GM18858 (cell line): ENCODE data around the gene GREM1.

Experiments
- ATAC-seq: cut with Tn5 transposase; IDR thresholded peaks from one replicate; pipeline ENCODE4 v1.9.1; 2021; ENCODE audit not compliant: unreplicated experiment

Gene GREM1

DNA sequence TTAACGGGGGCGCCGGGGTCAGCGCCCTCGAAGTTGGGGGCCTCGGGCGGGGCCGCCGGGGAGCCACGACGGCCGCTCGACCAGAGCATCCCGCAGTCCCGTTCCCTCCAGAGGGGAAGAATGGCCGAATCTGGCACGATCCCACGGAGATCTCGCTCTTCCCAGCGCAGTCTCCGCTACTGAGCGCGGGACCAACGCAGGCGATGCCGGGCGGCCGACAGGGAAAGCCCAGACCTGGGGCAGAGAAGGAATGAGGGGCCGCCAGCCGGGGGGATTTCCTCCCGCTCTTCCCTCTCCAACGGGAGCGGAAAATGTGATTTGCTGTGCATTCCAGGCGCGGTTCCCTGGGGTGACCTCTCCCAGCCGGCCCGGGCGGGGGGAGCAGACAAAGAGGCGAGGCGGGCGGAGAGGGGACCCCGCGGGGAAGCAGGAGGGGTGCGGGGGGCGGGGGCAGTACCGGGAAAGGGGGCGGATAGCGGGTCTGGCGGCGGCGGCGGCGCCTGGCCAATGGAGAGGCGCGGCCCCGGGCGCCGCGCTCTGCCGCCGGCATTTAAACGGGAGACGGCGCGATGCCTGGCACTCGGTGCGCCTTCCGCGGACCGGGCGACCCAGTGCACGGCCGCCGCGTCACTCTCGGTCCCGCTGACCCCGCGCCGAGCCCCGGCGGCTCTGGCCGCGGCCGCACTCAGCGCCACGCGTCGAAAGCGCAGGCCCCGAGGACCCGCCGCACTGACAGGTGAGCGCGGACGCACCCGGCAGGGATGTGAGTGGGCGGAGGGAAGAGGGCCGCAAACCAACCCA is at the start of gene GREM1:
Gene GREM1 (plus strand): TSS at position 579 of the 801 bp plus-strand sequence. CDS start 12,687 bp downstream, outside the sequence.
- ATAC-seq, result no peak

DNA sequence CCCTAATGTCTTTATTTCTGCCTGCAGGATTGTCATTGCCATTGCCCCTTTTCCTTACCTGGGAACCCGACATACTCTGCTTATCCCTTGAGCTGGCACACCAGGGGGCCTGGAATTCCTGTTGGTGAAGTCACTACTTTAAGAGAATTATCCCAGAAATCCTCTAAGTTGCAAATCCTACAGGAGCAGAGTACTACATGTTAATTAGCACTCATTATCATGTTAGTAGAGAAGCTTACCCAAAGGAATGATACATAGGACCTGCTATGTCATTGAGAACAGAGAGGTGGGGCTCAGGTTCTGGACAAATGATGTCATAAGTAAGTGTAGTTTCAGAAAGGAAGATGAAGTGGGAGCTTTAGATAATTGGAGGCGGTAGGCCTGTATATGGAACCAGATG is 48.9 kb upstream of the GREM1 start:
- no peak for ATAC-seq

DNA sequence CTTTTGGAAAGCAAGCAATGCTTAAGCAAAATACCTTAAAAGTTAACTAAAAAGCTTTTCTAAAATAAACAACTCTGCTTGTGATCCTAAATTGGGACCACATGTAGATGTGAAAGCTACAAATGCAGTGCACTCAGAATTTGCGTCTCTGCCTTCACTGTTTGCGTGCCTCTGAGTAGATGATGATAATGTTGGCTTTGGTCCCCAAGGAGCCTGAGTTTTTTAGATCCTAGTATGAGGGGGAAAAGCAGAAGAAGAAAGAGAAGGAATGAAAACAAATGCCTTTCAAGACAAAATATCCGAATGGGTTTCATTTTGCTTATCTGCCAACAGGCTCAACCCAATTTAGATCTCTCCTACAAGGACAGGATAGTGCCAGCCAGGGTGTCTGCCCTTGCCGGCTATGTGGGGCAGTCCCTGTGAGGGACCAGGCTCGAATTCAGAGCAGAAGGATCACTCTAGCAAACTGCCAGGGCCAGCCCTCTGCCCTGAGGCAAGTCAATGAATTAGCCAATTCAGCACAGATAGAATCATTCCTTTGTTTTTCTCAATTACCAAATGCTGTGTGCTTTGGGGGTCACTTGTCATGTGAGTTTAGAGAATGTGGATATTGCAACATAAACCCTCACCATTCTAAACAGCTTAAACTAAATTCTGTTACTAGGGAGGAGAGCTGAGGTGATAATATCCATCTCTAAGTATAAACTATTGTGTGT is 47.8 kb upstream of the GREM1 start:
- ATAC-seq, result no peak

DNA sequence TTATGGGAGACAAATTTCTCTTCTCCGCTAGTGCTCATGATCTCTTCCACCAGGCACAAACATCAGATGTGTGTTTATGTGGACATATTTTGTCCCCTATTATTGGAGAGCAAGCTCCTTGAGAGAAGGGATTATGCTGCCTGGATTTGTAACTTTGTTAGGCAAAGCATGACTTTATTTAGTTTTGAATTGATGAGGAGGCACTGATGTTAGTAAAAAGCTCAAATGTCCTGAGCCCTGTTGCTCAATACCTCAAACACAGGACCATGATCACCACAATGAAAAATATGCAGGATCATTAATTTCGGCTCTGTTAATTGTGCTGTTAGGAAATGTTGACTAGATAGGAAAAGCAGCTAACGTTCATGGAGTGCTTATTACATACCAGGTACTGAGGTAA is 47.2 kb upstream of the GREM1 start:
- no peak for ATAC-seq

DNA sequence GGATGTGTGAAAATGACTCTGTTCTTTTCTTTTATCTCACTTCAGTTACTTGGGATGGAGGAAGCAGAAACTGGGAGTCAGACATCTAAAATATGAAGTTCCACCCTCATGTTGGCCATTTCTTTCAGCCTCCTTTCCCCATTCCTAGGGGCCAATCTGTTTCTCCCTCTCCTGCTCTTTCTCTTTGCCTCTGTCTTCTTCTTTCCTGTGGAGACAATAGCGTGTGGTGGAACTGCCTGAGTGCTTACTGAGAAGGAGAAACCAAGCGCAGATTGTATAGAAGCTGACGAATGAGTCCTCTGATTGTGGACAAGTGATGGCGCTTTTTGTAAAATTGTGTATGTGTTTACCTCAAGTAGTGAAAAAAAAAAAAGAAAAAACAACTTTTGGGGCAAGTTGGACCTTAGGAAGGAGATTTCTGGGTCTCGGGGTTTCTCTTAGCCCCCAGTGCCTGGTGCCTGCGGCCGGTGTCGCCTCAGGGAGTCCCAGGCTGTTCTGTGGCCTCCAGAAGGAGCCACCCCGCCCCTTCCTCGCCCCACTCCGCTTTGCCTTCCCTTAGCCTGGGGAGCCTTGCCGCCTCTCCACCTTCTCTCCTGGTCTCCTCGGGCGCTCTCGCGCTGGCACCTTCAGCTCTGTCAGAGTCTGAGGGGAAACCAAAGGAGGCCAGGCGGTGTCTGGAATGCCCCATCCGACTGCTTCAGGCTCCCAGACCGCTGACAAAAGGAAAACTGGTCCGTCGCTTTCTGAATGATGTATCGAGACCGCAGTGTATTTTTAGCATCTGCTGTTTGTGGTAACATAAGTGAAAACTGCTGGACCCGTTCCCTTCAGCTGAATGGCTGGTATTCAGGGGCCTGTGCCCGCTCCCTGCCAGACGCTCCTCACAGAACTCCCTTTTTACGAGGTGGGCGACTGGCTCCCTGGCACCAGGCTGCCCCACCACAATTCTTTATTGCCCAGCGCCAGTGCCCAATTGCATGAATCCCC is 46.2 kb upstream of the GREM1 start:
- ATAC-seq, result no peak

DNA sequence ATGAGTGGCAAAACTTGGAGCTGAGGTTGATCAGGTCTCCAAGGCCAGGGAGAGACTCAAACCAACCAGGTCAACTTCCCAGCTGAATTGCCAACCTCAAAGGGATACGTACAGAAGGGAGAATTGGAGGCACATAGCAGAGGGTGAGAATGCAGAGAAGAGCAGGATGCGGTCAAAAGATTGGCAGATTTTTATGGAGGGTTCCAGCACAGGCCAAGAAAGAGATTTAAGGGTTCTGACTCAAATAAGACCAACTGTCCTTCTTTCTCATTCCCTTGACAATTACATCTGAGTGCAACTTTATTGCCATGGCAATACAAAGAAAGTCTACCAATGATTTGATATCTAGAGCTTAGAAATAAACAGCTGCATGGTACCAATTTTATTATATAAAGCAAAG is 43.1 kb upstream of the GREM1 start:
- ATAC-seq, result no peak

DNA sequence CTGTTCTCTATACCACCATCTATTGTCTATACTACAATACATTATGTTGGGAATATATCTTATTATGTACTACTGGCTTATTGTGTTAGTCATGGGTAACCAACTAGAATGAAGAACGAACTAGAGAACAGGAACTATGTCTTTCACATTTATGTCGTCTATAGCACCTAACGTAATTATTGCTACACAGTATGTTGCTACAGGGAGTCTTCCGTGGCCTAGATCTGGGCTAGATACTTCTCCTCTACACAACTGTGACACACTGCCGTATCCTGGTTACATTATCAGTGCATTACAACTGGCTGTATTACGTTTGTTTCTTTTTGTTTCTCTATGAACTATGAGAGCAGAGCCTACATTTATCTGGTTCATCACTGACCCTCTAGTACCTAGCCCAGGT is 42.3 kb upstream of the GREM1 start:
- no peak for ATAC-seq

DNA sequence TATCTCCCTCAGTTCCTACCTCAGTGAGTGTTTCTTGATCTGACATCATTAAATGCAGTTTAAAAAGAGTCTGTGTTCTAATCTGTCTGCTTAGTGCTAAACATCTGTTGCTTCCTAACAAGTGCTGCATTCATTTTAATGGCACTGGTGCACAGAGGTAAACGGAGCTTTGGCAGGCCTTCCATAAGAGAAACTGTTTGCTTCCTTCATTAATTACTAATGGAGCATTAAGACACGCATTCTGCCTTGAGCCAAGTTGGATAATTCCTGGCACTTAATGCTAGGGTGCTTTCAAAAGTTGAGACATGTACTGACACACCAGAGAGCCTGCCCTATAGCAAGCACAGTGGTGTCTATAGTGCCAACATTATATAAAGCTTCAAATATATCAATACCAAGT is 41.6 kb upstream of the GREM1 start:
- ATAC-seq, result no peak

DNA sequence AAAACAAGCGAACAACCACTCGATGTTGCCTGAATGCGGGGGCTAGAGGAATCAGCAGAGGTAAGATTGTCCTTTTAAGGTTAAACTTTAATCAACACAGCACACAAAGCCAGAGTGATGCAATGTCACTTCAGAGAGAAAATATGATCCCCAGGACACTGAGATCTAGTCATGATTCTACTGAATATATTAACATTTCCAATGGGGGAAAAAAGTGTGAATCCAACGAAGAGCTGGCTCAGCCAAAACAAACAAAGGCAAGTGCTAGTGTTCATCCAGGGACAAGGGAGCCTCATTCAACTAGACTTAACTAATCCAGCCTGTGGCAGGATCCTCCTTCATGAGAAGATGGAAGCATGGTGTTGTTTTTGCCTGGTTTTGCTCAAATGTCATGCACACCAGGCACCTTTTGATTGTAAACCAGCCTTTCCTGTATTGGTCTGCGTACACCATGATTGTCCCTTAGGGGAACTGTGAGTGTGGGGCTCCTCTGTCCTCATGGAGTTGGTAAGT is 40.5 kb upstream of the GREM1 start:
- no peak for ATAC-seq

DNA sequence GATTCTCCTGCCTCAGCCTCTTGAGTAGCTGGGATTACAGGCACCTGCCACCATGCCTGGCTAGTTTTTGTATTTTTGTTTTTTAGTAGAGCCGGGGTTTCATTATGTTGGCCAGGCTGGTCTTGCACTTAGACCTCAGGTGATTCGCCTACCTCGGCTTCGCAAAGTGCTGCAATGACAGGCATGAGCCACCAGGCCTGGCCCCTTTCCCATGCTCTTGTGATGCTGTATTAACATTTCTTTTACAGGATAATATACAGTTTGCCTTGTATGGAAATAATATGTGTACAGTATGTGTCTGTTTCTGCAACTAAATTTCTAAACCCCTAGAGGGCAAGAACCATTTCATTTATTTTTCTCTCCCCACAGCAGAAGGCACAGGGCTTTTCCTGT is 38.5 kb upstream of the GREM1 start:
- ATAC-seq, result no peak

DNA sequence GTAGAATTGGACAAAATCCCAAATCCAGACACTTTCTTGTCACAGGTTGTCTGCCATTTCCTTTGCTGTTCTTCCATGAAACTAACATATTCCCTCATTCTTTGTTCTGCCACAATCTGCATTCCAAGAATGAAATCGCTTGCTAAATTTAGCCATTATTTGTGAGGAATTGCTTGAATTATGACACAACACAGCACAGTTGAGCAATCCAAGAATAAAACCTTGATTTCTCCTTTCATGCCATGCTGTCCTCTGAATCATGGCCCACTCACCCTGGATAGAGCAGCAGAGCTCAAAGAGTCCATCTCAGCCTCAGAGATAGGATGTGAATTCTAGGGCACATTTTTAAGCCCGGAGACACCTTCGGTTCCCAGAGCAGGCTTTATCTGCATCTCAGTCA is 35.2 kb upstream of the GREM1 start:
- ATAC-seq, result no peak

DNA sequence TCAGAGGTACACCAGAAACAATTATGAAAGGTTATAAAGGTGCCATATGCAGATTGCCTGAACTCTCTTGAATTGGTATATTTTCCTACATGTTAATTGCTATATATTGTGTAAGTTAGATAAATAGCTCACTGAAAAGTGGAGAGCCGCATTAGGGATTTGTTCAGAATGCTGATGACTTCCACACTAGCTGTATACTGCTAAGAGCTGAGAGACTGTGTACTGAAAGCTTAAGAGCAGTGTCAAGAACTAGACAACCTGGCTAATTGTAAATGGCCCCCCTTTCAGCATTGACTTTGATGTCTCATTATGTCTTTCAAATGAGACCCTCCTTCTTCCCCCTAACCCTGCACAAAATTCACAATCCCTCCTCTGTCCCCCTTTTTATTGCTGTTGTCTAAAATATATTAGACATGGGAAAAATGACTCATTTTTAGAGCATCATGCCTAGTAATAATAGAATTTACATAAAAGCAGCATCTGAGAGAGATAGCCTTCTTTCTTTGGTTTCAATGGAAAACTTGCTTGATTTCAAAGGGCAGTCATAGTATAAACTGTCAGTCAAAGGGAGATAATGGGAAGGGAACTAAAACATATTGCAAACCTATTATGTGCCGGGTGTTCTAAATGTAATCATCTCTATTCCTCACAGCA is 34.7 kb upstream of the GREM1 start:
- no peak for ATAC-seq

DNA sequence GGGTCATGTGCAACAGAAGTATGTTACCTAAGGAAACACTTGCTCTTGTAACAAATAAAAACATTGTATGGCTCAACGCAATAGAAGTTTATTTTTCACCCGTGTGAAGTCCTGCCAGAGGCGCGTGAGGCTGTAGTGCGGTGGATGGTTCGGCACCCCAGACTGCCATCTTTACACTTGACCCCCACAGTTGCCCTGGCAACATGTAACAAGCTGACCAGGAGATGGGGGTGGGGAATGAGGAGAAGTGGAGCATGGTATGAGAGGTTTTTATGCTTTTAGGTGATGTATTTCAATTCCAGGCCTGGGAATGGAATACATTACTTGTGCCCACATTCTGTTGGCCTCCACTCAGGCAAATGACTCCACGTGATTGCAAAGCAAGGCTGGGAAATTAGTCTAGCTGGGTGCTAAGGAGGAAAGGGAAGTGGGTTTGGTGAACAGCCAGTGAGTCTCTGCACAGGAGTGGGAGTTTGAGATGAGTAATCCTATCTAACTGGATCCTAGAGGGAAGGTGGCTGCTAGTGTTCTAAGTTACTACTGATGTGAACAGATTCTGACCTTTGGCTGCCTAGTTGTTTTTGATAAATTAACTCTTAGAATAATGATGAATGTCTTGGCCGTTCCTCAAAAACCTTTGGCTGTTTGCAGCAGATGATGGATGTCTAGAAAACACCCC is 33.8 kb upstream of the GREM1 start:
- ATAC-seq, result no peak

DNA sequence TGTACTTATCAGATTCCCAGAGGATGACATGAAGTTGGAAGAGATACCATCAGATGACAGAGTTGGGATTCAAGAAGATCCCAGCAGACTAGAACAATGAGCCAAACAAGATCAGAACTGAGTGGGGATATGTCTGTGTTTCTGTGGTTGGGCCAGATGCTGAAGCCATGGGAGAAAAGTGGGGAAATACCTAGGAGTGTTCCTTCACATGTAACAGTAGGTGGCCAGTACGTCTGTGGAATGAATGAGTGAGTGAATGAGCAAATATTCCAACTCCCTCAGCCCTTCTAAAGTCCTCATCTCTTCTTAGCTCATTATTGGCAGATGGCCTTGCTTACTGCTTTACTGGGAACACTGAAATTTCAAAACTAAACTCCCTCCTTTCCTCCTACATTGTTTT is 32.2 kb upstream of the GREM1 start:
- ATAC-seq, result no peak

DNA sequence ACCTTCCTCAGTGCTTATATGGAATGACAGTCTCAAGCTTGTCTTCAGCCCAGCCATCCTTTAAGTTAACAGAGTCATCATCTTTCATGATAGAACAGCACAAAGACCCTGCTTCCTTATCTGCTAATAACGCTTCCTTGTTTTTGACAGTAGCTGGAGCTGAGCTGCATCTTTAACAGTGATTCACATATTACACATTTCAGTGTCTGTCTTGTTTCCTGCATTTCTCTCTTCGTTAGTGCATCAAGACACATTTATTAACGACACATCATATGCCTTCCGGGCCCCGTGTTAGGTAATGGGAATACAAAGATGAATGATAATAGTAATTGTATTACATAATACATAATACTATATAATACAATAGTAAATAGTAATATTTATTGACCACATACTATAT is 30.2 kb upstream of the GREM1 start:
- no peak for ATAC-seq

DNA sequence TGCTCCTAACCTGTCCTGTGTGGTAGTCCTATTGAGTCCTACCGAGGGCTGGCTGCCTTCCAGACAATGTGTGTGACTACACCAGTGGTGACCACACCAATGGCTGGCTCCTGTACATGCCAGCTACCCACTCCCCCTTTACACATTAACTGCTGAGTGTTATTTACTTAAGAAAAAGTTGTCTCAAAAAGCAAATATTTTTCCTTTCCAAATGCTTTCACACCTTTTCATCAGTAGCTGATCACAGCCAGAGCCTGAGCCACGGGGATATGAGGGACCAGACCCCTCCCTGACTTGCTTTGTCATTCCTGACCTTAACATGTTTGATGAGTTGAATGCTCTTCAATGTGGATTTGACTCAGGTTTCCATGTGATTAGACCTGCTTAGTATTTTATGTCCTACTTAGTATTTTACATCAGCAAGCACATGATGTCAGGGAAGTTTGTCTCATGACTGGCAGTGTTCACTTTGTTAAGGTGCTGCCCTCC is 29.6 kb upstream of the GREM1 start:
- ATAC-seq, result no peak

DNA sequence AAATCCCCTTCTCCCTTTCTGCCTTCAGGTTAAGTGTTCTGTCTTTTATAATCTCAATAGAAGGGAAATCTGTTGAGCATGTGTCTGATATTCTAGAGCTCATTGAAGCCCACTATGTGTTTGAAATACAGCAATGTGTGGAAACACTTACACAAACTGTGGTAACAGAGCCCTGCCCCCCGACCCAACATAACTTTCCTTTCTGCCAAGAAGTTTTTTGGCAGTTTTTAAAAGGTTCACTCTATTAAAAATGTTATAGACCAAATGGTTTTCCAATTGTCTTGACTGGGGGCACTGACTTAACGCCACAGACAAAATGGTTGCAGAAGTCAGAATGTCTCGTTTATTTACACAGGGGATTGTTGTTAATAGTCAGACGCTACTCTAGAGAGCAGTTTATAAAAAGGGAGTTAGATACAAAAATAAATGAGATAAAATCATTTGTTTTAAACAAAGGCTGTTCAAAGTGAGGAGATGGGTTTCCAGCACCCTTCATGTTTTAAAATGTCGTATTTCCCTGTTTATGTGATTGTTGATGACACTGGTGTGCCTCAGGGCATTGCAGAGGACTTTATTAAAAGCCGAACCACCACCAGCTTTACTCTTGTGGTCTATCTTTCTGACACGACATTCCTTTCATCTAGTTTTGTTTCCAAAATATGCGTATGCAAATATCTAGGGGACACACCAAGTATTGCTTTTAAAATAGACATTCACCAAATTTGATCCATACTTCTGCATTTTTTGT is 26.7 kb upstream of the GREM1 start:
- no peak for ATAC-seq

DNA sequence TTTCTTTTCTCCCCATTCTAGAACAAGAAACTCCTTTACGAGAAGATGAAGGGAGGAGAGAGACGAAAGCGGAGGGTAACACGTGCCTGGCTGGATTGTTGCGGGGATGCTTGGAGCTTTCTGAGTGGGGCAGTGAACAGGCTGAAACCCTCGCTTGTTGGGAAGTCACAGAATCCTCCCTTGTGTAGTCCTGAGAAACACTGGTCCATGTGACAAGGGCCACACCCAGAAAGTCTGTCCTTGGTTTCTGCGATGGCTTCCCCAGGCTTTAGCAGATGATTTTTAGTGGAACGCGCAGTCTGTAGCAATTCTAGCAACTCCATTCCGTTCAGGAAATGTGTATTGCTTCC is 26.1 kb upstream of the GREM1 start:
- ATAC-seq, result no peak

DNA sequence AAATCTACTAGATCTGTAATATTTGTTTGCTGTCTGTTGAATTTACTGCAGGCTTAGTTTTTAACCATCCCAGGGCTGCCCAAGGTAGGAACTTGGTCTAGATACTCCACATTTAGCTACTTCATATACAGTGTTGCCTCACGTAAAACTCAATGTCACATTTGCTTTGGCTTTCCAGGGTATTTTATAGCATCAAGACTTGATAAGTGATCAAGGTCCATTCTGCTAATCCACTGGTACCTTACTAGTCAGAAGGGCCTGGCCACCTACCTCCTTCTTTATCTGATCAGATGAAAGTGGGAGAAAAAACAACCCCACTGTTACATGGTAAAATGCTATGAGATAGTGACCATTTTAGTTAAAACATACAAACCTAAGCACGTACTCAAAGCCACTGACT is 25.5 kb upstream of the GREM1 start:
- ATAC-seq, result no peak
